IgD-negative memory B cell (primary cell): ENCODE data around the gene KATNB1. TPM values are rescaled to one million over a fixed set of nuclear protein-coding genes. Genes with fewer than 3 reads are reported as not detected.

ENCODE experiments used
- H3K27ac Mint-ChIP-seq, 3 donors: one replicate each; pipeline ENCODE4 v1.8.0; 2020 to 2022; ENCODE audit warnings: mild to moderate bottlenecking in 3 of 3, mixed read lengths in 3 of 3, moderate library complexity in 1 of 3
- H3K27me3 Mint-ChIP-seq: one replicate; pipeline ENCODE4 v1.8.0; 2021; ENCODE audit warnings: mixed read lengths
- H3K36me3 Mint-ChIP-seq: one replicate; pipeline ENCODE4 v1.8.0; 2020; ENCODE audit warnings: mild to moderate bottlenecking, mixed read lengths
- H3K4me1 Mint-ChIP-seq, 3 donors: one replicate each; pipeline ENCODE4 v1.8.0; 2020 to 2022; ENCODE audit warnings: mixed read lengths in 3 of 3, mild to moderate bottlenecking in 1 of 3
- H3K4me3 Mint-ChIP-seq, 4 donors: one replicate each; pipeline ENCODE4 v1.8.0; 2020 to 2022; ENCODE audit warnings: mild to moderate bottlenecking in 4 of 4, mixed read lengths in 4 of 4, moderate library complexity in 3 of 4
- H3K9me3 Mint-ChIP-seq, 3 donors: one replicate each; pipeline ENCODE4 v1.8.0; 2020 to 2021; ENCODE audit warnings: mixed read lengths in 3 of 3, mild to moderate bottlenecking in 1 of 3
- polyA plus RNA-seq: library from polyadenylated mRNA; unstranded; fragments of 300-500 nt; fragmentation: Illumina TruSeq; gene quantifications from one replicate; pipeline ENCODE4 v1.2.3, GENCODE V29; 2021

Gene KATNB1
- polyA plus RNA-seq, 1 donor from 2014 or later, result 16.6 TPM

DNA sequence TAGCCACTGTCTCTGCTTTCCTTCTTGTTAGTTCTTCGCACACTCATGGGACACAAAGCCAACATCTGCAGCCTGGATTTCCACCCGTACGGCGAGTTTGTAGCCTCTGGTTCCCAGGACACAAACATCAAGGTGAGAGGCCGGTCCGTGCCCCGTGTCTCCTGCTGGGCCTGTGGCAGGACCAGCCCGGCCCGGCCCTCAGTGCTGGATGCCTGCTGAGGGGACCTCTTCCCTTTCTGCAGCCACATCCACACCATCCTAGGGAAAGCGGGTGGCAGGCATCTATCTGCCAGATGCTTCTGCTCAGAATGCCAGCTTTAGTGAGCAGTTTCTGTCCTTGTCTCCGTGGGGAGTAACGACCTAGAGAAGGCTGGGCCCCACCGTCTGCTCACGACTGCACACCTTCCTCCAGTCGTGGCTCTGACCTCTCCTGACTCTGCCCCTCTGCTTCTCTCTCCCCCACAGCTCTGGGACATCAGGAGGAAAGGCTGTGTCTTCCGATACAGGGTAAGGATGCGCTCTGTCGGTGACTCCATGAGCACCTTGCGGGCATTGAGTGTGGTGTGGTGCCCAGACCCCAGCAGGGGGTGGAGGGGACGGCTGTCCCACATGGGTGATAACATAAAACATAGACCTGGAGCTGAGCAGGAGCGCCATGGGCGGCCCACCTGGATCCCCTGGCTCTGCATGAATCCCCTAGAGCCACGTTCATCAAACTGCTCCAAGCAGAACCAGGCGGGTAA is 15.4 kb downstream of the KATNB1 start:
- Mint-ChIP-seq H3K4me1 (peaks cover 0 to 2% (median 0%) of the 10 kb centered on the region in 3 donors), H3K27ac (peak overlapping the region in 1 of 3 donors; percentile 46), H3K4me3 (no peak overlapping the region), H3K27me3 (no peaks in the 10 kb centered on the region), H3K9me3 (no peaks in the 10 kb centered on the region), H3K36me3 (peaks cover 9% of the 10 kb centered on the region)

DNA sequence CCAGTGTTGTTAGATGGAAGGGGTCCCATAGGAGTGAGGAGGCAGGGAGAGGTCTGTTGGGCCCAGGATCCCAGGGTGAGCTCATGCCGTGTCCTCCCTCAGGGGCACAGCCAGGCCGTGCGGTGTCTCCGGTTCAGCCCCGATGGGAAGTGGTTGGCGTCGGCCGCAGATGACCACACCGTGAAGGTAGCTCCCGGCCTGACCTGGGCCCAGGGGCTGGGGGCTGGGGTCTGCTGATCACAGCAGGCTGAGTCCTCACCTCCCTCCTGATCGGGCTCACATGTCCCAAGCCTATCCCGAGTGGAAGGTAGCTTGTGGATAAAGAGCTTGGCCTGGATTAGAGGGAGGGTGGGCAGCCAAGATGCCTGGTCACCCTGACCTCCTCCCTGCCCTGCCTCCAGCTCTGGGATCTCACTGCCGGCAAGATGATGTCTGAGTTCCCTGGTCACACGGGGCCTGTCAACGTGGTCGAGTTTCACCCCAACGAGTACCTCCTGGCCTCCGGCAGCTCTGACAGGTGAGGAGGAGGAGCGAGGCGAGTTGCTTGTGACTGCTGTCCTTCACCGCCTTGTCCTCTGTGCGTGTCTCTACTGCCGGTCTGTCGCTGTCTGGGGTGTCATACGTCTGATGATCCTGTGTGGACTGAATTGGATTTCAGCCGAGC is 16.1 kb downstream of the KATNB1 start:
- peaks cover 0 to 2% (median 0%) of the 10 kb centered on the region in 3 donors for H3K4me1 Mint-ChIP-seq
- H3K9me3 Mint-ChIP-seq, result no peaks in the 10 kb centered on the region
- H3K27me3 Mint-ChIP-seq, result no peaks in the 10 kb centered on the region
- H3K36me3 Mint-ChIP-seq, result peaks cover 9% of the 10 kb centered on the region
- no peak overlapping the region for H3K4me3 Mint-ChIP-seq
- H3K27ac Mint-ChIP-seq, result no peak overlapping the region

DNA sequence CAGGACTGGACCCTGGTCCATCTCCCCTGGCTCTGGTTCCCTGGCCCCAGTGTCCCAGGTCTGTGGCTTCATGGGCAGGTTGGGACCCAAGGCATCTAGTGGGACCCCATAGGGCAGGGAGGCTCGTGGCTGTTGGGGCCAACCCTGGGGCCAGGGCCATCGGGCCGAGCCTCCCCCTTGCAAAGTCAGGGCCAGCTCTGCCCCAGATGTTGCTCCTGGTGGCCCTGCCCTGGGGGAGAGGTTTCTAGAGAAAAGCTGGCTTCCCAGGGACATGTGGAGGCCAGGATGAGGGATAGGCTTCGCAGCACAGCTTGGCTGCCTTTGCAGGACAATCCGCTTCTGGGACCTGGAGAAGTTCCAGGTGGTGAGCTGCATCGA is 16.6 kb downstream of the KATNB1 start:
- Mint-ChIP-seq H3K4me3 (no peak overlapping the region), H3K27me3 (no peaks in the 10 kb centered on the region), H3K36me3 (peaks cover 9% of the 10 kb centered on the region), H3K27ac (no peak overlapping the region), H3K4me1 (peaks cover 0 to 2% (median 0%) of the 10 kb centered on the region in 3 donors), H3K9me3 (no peaks in the 10 kb centered on the region)

DNA sequence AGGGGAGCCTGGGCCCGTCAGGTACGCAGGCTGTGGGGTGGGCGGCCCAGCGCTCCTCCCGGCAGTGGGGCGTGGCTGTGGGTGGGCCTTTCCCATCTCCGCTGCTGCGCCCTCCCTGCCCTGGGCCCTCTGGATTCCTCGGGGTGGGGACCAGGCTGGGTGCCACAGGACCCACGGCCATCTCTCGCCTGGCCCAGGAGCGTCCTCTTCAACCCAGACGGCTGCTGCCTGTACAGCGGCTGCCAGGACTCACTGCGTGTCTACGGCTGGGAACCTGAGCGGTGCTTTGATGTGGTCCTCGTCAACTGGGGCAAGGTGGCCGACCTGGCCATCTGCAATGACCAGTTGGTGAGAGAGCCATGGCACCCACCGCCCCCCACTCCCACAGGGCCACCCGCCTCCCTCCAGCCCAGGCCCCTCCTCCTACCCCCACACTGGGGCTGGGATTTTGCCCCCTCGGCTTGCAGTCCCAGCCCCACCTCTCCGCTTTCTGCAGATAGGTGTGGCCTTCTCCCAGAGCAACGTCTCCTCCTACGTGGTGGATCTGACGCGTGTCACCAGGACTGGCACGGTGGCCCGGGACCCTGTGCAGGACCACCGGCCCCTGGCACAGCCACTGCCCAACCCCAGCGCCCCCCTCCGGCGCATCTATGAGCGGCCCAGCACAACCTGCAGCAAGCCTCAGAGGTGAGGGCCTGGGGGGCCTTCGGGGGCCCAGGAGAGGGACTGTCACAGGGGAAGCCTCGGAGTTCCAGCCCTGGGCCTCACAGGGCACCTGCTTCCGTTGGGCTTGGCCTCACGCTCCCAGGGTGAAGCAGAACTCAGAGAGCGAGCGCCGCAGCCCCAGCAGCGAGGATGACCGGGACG is 17.2 kb downstream of the KATNB1 start:
- Mint-ChIP-seq H3K4me3 (no peak overlapping the region), H3K27ac (no peak overlapping the region), H3K27me3 (no peaks in the 10 kb centered on the region), H3K4me1 (peaks cover 0 to 2% (median 0%) of the 10 kb centered on the region in 3 donors), H3K9me3 (no peaks in the 10 kb centered on the region), H3K36me3 (peaks cover 9% of the 10 kb centered on the region)

DNA sequence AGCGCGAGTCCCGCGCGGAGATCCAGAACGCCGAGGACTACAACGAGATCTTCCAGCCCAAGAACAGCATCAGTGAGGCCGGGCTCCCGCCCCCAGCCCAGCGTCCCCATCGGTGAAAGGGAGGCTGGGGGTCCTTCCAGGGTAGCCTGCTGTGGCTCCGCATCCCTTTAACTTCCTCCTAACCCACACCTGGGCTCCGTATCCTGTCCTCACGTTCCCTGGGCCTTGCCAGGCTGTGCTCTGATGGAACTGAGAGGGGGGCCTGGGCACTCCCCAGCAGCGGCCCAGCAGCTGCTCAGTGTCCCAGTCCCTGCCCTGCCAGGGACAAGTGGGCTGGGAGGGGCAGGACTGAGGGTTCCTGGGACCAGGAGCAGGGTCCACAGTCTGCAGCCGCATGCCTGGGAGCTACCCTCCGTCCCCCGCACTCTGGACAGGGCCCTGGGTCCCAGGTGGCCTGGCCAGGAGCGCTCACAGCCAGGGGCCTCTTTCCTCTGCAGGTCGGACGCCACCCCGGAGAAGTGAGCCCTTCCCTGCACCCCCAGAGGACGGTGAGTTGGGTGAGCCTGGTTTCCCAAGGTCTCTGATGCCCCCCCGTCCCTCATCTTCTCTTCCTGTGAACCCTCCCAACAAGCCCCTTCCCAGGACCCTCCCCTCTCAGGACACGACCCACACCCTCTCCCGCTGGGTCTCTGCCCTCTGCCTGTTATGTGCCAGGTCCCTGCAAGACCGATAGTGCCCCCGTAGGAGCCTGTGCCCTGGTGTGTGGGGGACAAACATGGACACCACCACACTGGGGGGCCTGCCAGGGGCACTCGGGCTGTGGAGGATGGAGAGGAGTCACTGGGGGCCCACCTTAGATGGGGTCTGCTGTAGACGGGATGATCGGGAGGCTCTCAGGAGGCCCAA is 18.1 kb downstream of the KATNB1 start:
- H3K27me3 Mint-ChIP-seq, result no peaks in the 10 kb centered on the region
- H3K9me3 Mint-ChIP-seq, result no peaks in the 10 kb centered on the region
- peaks cover 9% of the 10 kb centered on the region for H3K36me3 Mint-ChIP-seq
- no peak overlapping the region for H3K27ac Mint-ChIP-seq
- peaks cover 0 to 2% (median 0%) of the 10 kb centered on the region in 3 donors for H3K4me1 Mint-ChIP-seq
- no peak overlapping the region for H3K4me3 Mint-ChIP-seq

DNA sequence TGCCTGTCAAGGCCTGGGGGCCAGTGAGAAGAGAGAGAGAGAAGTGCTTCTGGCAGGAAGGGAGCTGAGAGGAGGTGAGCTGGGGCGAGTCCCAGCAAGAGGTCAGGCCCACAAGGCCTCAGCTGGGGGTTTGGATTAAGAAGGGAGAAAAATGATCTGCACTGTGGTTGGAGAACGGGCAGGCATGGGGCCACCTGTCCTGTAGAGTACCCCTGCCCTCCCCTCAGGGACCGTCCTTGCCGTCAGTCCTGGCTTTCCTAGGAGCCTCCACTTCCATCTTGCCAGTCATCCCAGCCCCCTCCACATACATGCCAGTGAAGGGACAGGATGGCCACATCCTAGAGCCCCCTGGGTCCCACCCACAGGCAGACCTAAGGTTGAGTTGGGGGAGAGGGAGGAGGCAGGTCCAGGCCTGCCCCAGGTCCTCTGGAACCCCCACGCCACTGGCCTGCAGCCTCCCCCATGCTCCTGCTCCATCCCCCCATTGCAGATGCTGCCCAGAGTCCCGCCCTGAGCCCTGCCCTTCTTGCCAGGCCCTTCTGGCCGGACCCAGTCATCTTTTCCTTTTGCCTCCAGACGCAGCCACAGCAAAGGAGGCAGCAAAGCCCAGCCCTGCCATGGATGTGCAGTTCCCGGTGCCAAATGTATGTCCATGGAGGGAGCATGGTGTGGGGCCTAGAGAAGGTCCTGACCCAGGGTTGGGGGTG is 18.9 kb downstream of the KATNB1 start:
- Mint-ChIP-seq H3K27me3 (no peaks in the 10 kb centered on the region), H3K27ac (no peak overlapping the region), H3K36me3 (peaks cover 9% of the 10 kb centered on the region), H3K4me3 (no peak overlapping the region), H3K9me3 (no peaks in the 10 kb centered on the region), H3K4me1 (no peaks in the 10 kb centered on the region)

DNA sequence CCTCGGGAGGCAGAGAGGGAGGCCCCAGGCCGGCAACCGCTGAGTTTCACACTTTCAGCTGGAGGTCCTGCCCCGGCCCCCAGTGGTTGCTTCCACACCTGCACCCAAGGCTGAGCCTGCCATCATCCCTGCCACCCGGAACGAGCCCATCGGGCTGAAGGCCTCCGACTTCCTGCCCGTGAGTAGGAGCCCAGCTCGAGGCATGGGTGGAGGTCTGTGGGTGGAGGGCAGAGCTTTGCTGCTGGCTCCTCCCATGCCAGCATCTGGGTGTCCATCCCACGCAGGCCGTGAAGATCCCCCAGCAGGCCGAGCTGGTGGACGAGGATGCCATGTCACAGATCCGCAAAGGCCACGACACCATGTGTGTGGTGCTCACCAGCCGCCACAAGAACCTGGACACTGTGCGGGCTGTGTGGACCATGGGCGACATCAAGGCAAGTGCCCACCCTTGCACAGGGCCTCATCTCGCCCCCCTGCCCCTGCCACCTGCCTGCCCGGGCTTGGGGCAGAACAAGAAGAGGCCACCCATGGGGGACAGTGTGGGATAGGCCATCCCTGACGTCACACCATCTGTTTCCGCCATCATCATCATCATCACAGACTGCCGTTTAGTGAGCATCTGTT is 19.6 kb downstream of the KATNB1 start:
- no peaks in the 10 kb centered on the region for H3K27me3 Mint-ChIP-seq
- peaks cover 9% of the 10 kb centered on the region for H3K36me3 Mint-ChIP-seq

DNA sequence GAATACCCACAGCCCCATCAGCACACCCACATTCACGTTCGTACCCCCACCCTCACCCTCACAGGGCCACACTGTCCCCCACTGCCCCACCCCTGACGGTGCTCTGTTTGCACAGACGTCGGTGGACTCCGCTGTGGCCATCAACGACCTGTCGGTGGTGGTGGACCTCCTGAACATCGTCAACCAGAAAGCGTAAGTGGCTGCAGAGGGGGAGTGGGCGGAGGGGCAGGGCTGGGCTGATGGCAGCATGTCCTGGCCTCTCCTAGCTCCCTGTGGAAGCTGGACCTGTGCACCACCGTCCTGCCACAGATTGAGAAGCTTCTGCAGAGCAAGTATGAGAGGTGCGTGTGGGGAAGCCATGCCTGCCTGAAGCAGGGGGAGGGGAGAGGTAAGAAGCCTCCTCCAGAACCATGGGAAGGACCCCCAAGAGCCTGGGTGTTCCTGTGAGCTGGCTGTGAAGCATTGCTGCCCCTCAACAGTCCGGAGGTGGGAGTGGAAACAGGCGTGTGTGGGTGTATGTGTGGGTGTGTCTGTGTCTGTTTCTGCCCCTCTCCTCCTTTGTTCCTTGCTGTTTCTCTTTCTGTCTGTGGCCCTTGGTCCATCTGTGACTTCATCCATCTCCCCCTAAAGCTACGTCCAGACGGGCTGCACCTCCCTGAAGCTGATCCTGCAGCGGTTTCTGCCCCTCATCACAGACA is 20.3 kb downstream of the KATNB1 start:
- Mint-ChIP-seq H3K9me3 (no peaks in the 10 kb centered on the region), H3K4me3 (no peak overlapping the region), H3K27me3 (no peaks in the 10 kb centered on the region), H3K27ac (no peak overlapping the region), H3K36me3 (peaks cover 5% of the 10 kb centered on the region), H3K4me1 (no peaks in the 10 kb centered on the region)

More for the DNA sequence above, 19.6 kb downstream of the KATNB1 start:
- H3K4me3 Mint-ChIP-seq, result no peak overlapping the region
- H3K4me1 Mint-ChIP-seq, result no peaks in the 10 kb centered on the region
- H3K9me3 Mint-ChIP-seq, result no peaks in the 10 kb centered on the region
- H3K27ac Mint-ChIP-seq, result no peak overlapping the region

DNA sequence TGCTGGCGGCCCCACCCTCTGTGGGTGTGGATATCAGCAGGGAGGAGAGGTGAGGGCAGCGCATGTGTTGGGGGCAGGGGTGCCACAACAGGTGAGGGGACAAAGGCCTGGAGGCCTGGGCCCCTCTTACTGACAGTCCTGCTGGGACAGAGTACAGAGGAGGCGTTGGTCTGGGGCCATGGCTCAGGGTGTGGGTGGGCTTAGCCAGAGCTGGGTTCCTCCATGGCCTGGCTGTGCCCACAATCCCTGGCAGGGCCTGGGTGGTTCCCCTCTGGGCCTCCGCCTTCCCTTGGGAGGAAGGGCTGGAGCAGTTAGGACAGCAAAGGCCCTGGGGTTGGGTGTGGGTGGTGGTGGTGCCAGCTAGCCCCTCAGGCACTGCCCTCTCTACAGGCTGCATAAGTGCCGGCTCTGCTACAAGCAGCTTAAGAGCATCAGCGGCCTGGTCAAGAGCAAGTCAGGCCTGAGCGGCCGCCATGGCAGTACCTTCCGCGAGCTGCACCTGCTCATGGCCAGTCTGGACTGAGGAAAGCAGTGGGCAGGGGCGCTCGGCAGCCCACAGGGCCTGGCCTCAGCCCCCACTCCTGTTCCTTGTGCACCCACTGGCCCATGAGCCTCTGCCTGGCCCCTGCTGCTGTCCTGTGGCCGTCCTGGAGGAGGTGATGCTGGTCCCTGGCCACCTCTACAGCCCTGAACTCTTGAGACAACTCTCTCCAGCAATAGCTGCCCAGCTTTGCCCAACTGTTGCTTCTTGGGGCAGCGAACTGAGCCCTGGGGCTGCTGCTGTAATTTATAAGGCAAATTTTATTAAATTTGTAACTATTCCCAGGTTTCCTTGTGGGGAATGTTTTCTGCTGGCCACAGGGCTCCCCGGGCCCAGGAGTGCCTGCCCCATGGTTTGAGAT is 21.1 kb downstream of the KATNB1 start:
- Mint-ChIP-seq H3K4me3 (no peak overlapping the region), H3K4me1 (no peaks in the 10 kb centered on the region), H3K9me3 (no peaks in the 10 kb centered on the region), H3K27ac (no peak overlapping the region), H3K36me3 (no peaks in the 10 kb centered on the region), H3K27me3 (no peaks in the 10 kb centered on the region)

DNA sequence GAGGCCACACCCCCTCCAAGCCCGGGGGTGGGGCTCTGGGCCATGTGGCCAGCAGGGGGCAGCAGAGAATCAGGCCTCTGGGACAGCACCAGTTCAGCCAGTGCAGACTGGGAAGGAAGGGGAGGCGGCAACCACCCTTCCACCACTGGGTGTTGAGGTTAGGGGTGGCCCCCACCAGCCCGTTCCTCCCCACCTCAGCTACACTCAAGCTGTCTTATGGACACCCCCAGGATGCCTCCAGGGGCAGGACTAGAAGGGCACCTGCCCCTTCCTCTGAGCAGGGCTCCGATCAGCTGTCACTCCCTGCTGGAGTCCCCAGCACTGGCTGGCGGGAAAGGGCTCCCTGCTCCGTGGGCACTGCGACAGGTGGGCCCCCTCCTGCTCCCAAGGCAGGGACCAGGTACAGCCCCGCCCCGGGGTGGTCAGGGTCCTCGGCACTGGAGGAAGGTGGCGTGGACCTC is 21.8 kb downstream of the KATNB1 start:
- H3K36me3 Mint-ChIP-seq, result no peaks in the 10 kb centered on the region
- H3K4me3 Mint-ChIP-seq, result no peak overlapping the region
- H3K27ac Mint-ChIP-seq, result no peak overlapping the region
- H3K4me1 Mint-ChIP-seq, result no peaks in the 10 kb centered on the region
- no peaks in the 10 kb centered on the region for H3K9me3 Mint-ChIP-seq
- H3K27me3 Mint-ChIP-seq, result no peaks in the 10 kb centered on the region

DNA sequence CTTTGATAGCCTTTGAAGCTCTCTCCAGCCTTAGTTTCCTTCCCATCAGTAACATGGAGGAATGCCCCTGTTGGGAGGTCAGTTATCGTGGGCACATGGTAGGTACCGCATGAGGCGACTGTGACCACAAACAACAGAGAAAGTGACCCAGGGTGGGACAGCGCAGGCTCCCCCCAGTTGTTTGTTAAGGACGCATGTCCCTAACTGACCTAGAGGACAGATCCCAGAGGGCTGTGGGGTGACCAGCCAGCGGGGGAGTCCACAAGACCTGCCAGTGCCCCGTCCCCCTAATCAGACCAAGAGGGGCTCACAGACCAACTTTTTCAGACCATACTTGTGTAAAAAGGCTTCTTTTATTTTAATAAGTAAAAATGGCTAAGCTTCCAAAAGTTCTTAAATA is 22.3 kb downstream of the KATNB1 start:
- peak overlapping the region in 1 of 4 donors; percentile 17 for H3K4me3 Mint-ChIP-seq
- H3K9me3 Mint-ChIP-seq, result no peaks in the 10 kb centered on the region
- no peak overlapping the region for H3K27ac Mint-ChIP-seq
- H3K27me3 Mint-ChIP-seq, result no peaks in the 10 kb centered on the region
- H3K36me3 Mint-ChIP-seq, result no peaks in the 10 kb centered on the region
- H3K4me1 Mint-ChIP-seq, result no peaks in the 10 kb centered on the region

DNA sequence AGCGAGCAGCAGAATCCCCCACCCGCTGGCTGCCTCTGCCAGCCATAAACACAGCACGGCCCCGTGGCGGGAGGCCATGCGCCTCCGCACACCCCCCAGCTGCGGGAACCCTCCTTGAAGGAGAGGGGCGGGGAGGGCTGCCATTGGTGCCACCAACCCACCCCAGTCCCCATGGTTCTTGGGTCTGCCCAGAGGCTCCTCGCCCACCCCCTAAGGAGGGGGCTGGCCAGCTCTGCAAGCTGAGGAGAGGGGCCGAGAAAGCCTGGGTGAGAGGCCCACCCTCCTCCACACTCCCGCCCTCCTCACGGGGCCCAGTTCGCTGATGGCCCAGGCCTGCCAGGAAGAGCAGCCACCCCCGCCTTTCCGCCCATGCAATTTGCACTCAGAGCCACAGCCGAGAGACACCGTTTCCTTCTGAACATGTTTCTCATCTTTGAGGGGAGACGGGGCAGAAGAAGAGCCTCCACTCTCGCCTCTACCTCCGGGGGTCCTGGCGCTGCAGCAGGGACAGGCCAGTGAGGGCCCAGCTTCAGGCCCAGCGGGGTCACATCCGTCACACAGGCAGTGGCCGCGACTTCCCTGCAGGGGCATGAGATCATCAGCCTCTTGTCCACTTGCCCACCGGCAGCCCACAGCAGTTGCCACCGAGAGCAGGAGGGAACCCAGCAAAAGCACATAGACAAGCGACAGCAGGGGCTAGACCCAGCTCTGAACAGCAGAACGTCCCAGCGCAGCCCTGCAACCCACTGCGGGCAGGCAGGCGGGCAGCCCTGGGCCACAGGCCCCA is 23.0 kb downstream of the KATNB1 start:
- H3K4me1 Mint-ChIP-seq, result no peaks in the 10 kb centered on the region
- peak overlapping the region in 2 of 3 donors; percentile 80 to 88 for H3K27ac Mint-ChIP-seq

More for the DNA sequence above, 23.0 kb downstream of the KATNB1 start:
- Mint-ChIP-seq H3K36me3 (no peaks in the 10 kb centered on the region), H3K4me3 (no peak overlapping the region), H3K9me3 (no peaks in the 10 kb centered on the region), H3K27me3 (no peaks in the 10 kb centered on the region)
